NCI-H2196 treated with DMSO at 0.1 percent for 48 hours (cell line): ENCODE data around the gene PDHX.
"Not testable (repeated sequence)": the region's sequence is repeated elsewhere in the genome, so short reads cannot be mapped to it uniquely, and the experiment has no call there.

Experiments
- DNase-seq: peaks from one replicate; lab custom pipeline; 2025; ENCODE audit not compliant: unreplicated experiment; lab: John Stamatoyannopoulos, UW

PDHX gene

GRCh38 chr11:35015621-35016387 is 99.4 kb downstream of the PDHX start:
- no peak for DNase-seq

GRCh38 chr11:35016916-35017315 is 100.5 kb downstream of the PDHX start:
- DNase-seq: no peak

- DNase-seq: no peak
Observed at GRCh38 chr11:35017528-35018342, 101.3 kb downstream of the PDHX start.

GRCh38 chr11:35021589-35021988 is 105.2 kb downstream of the PDHX start:
- DNase-seq: no peak

GRCh38 chr11:35023940-35024339 is 107.5 kb downstream of the PDHX start:
- DNase-seq: not testable (repeated sequence)

GRCh38 chr11:35028007-35028406 is 111.6 kb downstream of the PDHX start:
- DNase-seq: not testable (repeated sequence)

GRCh38 chr11:35029979-35030682 is 113.7 kb downstream of the PDHX start:
- DNase-seq: no peak

GRCh38 chr11:35030716-35031213 is 114.3 kb downstream of the PDHX start:
- no peak for DNase-seq

- no peak for DNase-seq
Observed at GRCh38 chr11:35031346-35031745, 114.9 kb downstream of the PDHX start.

- DNase-seq: no peak
Observed at GRCh38 chr11:35031867-35032266, 115.4 kb downstream of the PDHX start.

GRCh38 chr11:35033011-35033410 is 116.6 kb downstream of the PDHX start:
- no peak for DNase-seq

- no peak for DNase-seq
Observed at GRCh38 chr11:35034401-35034800, 118.0 kb downstream of the PDHX start.

- DNase-seq: no peak
Observed at GRCh38 chr11:35035894-35036408, 119.5 kb downstream of the PDHX start.

GRCh38 chr11:35036639-35037038 is 120.2 kb downstream of the PDHX start:
- no peak for DNase-seq

GRCh38 chr11:35038211-35038928 is 122.0 kb downstream of the PDHX start:
- DNase-seq: no peak

GRCh38 chr11:35039076-35039475 is 122.7 kb downstream of the PDHX start:
- DNase-seq: no peak

GRCh38 chr11:35040221-35040942 is 124.0 kb downstream of the PDHX start:
- no peak for DNase-seq

GRCh38 chr11:35041070-35041554 is 124.7 kb downstream of the PDHX start:
- no peak for DNase-seq

GRCh38 chr11:35042224-35042623 is 125.8 kb downstream of the PDHX start:
- no peak for DNase-seq

GRCh38 chr11:35042913-35043312 is 126.5 kb downstream of the PDHX start:
- DNase-seq: no peak
